Measurements from ENCODE around the gene NAT16. TPM values are rescaled to one million over a fixed set of nuclear protein-coding genes. Genes with fewer than 3 reads are reported as not detected.
A peak's percentile ranks its signal among the peaks of the same experiment; 100 is the strongest.

The NAT16 gene
- total and polyA plus RNA-seq, 10 of the 15 experiments (the other 5 are each of a cell fraction or from before 2014, with no cell fraction given), result not detected

DNA sequence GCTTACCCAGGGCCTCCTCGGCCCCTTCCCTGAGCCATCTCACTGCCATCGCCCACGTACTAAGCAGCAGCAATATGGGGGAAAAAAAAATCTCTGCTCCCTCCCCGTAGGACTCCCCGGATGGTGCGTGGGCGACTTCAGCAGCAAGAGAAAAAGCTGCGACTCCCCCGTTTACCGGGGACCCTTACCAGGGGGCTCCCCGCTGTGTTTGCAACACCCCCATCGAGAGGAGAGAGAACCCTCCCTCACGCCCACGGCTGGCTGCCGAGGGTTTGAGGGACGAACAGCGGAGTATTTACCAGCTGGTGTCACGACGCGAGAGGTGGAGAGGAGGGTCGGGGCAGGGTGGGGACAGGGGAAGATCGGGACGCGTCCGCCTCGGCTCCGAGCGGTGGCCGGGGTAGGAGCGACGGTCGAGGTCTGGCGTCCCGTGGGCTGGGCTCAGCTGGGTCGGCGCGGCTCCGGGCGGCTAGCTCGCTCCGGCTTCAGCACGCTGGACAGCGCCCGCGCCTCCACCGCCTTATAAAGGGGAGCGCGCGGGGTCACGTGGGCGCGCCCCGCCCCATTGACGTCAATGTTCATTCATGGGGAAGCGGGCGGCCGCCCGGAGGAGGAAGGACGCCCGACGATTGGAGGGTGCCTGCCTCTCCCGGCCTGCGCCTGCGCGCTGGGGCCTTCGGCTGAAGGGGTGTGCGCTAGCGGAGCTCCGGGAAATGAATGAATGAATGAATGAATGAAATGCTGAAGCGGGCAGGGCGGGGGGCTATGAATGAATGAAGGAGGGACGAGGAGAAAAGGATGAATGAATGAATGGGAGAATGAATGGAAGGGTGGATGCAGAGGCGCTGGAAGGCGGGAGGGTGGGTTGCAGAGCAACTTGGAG, 14.8 kb downstream of the NAT16 start, which contains the start of gene VGF (continued):
- TF ChIP-seq, protein P1, sequence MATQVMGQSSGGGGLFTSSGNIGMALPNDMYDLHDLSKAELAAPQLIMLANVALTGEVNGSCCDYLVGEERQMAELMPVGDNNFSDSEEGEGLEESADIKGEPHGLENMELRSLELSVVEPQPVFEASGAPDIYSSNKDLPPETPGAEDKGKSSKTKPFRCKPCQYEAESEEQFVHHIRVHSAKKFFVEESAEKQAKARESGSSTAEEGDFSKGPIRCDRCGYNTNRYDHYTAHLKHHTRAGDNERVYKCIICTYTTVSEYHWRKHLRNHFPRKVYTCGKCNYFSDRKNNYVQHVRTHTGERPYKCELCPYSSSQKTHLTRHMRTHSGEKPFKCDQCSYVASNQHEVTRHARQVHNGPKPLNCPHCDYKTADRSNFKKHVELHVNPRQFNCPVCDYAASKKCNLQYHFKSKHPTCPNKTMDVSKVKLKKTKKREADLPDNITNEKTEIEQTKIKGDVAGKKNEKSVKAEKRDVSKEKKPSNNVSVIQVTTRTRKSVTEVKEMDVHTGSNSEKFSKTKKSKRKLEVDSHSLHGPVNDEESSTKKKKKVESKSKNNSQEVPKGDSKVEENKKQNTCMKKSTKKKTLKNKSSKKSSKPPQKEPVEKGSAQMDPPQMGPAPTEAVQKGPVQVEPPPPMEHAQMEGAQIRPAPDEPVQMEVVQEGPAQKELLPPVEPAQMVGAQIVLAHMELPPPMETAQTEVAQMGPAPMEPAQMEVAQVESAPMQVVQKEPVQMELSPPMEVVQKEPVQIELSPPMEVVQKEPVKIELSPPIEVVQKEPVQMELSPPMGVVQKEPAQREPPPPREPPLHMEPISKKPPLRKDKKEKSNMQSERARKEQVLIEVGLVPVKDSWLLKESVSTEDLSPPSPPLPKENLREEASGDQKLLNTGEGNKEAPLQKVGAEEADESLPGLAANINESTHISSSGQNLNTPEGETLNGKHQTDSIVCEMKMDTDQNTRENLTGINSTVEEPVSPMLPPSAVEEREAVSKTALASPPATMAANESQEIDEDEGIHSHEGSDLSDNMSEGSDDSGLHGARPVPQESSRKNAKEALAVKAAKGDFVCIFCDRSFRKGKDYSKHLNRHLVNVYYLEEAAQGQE (IDR thresholded peaks at IDR 0.05; ENCODE audit: low read depth, low read length), result peak; percentile 99
- TF ChIP-seq BMI1 (IDR thresholded peaks at IDR 0.05; ENCODE audit: borderline replicate concordance) (no peak), WRNIP1 (IDR thresholded peaks at IDR 0.05; ENCODE audit: borderline replicate concordance, low read depth, low read length) (no peak), SPI1 (IDR thresholded peaks at IDR 0.05; ENCODE audit: borderline replicate concordance, insufficient read depth, low read depth, low read length) (peak; percentile 45; the same call in 1 of the 2 replicates), SIX5 (IDR thresholded peaks at IDR 0.05; ENCODE audit: low read depth, low read length, severe bottlenecking) (no peak), NFYB (IDR thresholded peaks at IDR 0.05; ENCODE audit: insufficient read depth, low read depth, low read length) (peak; percentile 60; the same call in 1 of the 2 replicates), POLR2A (IDR thresholded peaks at IDR 0.05; ENCODE audit: low read depth, low read length) (0 out of 2 replicates have a peak, but pooled peaks have one; percentile 18), ZNF217 (IDR thresholded peaks at IDR 0.05) (no peak), SMC3 (IDR thresholded peaks at IDR 0.05; ENCODE audit: borderline replicate concordance, low read length) (no peak), MEF2B (IDR thresholded peaks at IDR 0.05; ENCODE audit: partially characterized antibody, poor library complexity, severe bottlenecking) (no peak), SMAD5 (IDR thresholded peaks at IDR 0.05; ENCODE audit: low read depth) (no peak), EP300 (IDR thresholded peaks at IDR 0.05; ENCODE audit: borderline replicate concordance in 1 of 2, control insufficient read depth in 1 of 2, low read depth in 2 of 2, low read length in 2 of 2) (no peak), RFX5 (IDR thresholded peaks at IDR 0.05; ENCODE audit: low read depth, low read length) (no peak), MYC (IDR thresholded peaks at IDR 0.05; ENCODE audit: insufficient read depth, insufficient read length, insufficient replicate concordance, low read length, severe bottlenecking) (no peak), IKZF1 (conservative IDR thresholded peaks at IDR 0.05) (no peak), GATAD2B (conservative IDR thresholded peaks at IDR 0.05; ENCODE audit: low read depth) (0 out of 2 replicates have a peak, but pooled peaks have one; percentile 21), SIN3A (IDR thresholded peaks at IDR 0.05; ENCODE audit: low read depth, low read length) (peak; percentile 92), IRF4 (IDR thresholded peaks at IDR 0.05; ENCODE audit: low read depth, low read length) (no peak), EGR1 (IDR thresholded peaks at IDR 0.05; ENCODE audit: borderline replicate concordance in 1 of 2, low read depth in 2 of 2, low read length in 2 of 2) (peak in 1 of 2 experiments; percentile 18; a peak in 1 of 3 replicates)
- TF ChIP-seq, protein P2, sequence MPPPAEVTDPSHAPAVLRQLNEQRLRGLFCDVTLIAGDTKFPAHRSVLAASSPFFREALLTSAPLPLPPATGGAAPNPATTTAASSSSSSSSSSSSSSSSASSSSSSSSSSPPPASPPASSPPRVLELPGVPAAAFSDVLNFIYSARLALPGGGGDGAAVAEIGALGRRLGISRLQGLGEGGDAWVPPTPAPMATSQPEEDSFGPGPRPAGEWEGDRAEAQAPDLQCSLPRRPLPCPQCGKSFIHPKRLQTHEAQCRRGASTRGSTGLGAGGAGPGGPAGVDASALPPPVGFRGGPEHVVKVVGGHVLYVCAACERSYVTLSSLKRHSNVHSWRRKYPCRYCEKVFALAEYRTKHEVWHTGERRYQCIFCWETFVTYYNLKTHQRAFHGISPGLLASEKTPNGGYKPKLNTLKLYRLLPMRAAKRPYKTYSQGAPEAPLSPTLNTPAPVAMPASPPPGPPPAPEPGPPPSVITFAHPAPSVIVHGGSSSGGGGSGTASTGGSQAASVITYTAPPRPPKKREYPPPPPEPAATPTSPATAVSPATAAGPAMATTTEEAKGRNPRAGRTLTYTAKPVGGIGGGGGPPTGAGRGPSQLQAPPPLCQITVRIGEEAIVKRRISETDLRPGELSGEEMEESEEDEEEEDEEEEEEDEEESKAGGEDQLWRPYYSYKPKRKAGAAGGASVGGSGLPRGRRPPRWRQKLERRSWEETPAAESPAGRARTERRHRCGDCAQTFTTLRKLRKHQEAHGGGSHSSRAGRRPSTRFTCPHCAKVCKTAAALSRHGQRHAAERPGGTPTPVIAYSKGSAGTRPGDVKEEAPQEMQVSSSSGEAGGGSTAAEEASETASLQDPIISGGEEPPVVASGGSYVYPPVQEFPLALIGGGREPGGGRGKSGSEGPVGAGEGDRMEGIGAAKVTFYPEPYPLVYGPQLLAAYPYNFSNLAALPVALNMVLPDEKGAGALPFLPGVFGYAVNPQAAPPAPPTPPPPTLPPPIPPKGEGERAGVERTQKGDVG (CRISPR knock-in tag; IDR thresholded peaks at IDR 0.05), result no peak

Data from GM12878 (cell line).